GM19025 (cell line): ENCODE data around the gene NOP56.
"Not testable (repeated sequence)": the region's sequence is repeated elsewhere in the genome, so short reads cannot be mapped to it uniquely, and the experiment has no call there.

Experiments
- ATAC-seq: cut with Tn5 transposase; IDR thresholded peaks from one replicate; pipeline ENCODE4 v1.9.1; 2021; ENCODE audit warnings: mild to moderate bottlenecking, low read depth, moderate library complexity; ENCODE audit not compliant: unreplicated experiment

NOP56 gene

DNA sequence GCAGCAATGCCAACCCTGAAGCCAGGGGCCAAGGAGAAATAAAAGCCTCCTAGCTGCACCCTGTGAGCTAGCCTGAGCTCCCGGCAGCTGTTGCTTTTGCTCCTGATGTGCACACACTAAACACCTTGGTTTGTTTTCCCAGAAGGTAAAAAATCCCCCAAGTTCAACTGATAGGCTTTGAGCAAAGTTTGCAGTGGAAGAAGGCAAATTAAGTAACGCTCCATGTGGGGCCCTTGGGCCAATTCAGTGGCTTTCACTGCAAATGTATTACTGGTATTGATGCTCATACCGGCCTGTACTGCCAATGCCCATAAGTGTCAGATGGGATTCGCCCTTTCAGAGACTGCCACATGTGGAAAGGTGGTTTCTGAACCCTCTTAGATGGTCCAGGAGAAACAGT, 21.0 kb downstream of the NOP56 start:
- no peak for ATAC-seq

DNA sequence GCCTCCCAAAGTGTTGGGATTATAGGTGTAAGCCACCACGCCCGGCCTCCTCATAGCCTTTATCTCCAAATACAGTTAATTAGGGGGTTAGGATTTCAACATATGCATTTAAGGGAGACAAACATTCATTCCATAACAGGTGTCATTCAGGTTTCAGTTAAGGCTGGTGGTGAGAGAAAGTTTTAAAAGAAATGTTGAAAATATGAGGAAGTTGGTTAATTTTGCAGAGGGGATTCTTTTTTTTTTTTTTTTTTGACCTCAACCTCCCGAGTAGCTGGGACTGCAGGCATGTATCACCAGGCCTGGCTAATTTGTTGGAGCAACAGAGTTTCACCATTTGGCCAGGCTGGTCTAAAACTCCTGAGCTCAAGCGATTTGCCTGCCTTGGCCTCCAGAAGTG, 27.6 kb downstream of the NOP56 start:
- no peak for ATAC-seq

DNA sequence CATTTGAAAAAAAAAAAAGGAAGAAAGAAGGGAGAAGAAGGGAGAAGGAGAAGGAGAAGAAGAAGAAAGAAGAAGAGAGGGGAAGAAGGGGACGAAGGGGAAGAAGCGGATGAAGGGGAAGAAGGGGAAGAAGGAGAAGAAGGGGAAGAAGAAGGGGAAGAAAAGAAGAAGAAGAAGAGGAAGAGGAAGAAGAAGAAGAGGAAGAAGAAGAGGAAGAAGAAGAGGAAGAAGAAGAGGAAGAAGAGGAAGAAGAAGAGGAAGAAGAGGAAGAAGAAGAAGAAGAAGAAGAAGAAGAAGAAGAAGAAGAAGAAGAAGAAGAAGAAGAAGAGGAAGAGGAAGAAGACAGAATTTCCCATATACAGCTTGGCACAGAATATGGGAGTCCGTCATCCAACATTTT, 29.6 kb downstream of the NOP56 start:
- ATAC-seq = not testable (repeated sequence)

DNA sequence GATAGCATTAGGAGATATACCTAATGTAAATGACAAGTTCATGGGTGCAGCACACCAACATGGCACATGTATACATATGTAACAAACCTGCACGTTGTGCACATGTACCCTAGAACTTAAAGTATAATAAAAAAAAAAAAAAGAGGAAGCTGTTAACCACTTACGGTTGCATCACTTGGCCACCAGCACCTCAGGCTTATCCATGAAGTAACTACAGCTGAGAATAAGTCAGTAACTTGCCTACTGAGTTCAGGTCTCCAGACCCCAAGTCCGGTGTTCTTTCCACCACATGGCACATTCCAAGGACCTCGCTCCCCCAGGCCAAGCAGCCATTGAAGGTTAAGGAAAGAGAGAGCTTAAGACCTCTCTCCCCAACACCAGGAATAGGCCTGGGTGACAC, 32.4 kb downstream of the NOP56 start:
- not testable (repeated sequence) for ATAC-seq

DNA sequence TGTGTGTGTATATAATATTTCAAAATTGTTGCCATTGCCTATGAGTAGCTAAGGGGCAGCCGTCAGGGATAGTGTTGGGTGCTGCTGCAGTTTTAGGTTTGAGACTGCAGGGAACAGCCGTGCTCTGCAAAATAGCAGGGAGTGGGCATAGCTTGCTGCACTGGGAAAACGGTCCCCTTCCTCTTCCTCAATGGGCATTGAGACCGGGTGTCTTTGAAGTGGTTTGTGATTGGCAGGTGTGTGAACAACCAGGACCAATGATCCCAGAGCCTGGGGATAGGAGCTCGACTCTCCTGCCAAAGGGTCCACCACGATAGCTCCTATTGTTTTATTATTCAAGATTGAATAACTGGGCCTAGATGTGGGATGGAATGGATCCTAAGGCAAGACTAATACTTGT, 35.1 kb downstream of the NOP56 start:
- ATAC-seq = no peak

DNA sequence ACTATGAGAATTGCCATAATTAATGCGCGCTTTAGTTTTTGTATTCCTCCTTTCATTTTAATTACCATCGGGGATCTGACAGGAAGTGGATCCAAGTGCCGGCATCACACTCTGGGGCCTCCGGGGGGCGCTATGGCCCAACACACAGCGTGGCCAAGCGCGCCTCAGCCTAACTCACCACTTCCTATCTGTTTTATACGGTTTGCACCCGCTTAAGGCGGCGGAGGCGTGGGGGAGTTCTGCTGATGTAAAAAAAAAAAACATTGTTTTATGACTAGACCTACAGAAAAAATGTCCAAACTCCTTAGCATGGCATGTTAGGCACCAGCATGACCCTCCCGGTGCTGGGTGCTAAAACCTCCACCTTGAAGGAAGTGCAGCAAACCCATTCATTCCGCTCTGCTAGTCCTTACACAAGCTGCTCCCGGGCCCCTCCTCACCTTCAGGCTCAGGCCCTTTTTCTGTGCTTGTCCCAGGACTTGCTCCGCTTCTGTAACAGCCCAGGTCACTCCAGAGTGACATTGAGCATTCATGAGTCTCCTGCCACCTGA, 35.7 kb downstream of the NOP56 start:
- no peak for ATAC-seq

DNA sequence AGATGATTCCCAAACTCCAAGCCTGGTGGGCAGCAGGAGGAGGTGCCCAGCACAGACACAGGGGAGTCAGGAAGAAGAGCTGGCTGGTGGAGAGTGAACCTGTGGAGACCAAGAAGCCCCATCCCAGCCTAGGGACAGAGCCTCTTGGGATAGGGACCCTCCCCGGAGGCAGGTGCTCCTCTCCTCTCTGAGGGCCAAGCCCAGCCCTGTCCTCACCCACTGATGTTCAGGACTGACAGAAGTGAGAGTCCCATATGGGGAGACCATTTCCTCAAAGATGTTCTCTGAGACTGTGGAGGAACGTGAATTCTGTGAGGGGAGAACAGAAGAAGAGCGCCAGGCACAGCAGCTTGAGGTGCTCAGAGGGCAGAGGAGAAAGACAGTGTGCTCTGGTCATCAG, 37.8 kb downstream of the NOP56 start:
- ATAC-seq = no peak

DNA sequence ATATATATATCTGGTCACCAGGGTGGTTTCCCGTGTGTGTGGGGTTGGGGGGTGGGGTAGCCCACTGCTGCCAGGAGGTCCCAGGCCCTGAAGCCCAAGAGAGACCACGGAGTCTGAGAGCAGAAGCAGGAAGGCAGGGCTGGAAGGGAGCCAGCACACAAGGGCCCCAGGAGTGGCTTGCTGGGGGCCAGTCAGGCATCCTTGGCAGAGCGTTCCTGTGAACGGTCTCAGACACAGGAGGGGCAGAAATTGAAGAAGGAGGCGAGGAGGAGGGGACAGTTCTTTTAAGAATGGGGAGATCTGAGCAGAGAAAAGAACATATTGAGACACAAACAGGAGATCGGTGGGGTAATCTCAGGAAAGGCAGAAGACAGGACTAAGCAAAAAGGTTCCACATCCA, 38.3 kb downstream of the NOP56 start:
- ATAC-seq = no peak

DNA sequence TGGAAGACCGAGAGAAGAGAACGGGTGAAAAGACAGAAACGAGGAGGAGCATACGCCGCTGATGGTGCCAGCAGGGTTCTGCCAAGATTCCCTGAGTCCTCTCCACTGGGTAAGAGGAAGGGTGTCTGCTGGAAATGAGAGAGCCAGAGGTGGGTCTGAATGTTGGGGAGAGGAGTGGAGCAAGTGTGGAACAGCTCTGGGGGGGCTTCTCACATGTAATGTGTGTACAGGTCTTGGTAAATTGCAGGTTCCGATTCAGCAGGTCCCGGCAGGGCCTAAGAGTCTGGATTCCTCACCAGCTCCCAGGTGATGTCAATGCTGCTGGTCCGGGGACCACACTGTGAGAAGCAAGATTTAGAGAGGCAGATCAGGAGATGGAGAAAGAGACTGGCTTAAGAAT, 38.7 kb downstream of the NOP56 start:
- ATAC-seq = no peak

DNA sequence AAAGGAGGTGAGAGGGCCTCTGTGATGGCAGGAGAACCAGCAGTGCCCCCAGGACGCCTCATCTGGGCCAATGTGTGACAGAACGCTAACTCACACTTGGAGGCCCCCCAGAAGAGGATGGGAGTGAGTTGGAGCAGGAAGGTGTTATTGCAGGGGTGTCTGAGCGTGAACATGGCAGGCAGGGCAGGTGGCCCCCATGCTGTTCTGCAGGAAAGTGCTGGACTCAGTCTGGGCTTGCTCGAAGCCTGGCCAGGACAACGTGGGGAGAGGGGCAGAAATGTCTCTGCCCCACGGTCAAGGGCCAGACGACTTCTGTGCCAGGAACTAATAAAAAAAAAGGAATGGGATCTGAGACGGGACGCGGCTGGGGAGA, 39.2 kb downstream of the NOP56 start:
- ATAC-seq = no peak

DNA sequence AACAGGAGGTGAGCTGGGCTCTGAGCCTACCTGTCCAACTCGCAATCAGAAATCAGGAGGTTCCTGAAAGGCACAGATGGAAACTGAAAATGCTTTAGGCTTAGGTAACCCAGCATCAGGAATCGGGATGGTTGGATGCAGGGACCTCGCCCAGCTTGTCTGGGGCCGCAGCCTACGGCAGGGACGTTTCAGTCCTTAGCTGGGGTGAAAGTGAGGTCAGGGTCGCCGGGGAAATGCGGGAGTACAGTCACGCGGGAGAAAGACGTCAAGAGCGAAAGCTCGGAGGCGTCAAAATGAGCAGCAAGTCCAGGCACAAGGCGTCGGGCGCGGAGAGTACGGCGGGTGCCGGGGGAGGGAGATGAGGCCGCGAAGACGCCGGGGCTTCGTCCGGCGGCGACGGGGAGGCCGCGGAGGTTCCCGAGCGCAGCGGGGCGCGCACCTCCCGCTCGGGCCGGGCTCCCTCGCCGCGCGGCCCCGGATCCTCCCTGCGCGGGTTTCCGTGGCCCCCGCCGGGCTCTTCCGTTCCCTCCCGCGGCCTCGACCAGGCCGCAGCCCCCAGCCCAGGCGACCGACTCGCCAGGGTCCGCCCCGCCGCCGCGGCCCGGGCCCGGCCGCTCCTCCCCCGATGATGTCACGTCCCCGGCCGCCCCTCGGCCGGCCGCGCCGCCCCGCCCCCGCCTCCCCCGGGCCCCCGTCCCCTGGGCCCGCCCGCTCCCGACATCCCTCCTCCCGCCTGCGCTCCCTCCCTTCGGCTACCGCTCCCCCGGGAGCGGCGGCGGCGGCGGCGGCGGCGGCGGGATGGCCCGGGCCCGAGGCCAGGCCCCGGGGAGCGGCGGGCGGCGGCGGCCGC, 39.8 kb downstream of the NOP56 start, which contains the start of gene EBF4:
TSS of gene EBF4 (plus strand) at position 745 of the 850 bp plus-strand sequence. CDS start 866 bp downstream, outside the sequence.
- no peak for ATAC-seq

DNA sequence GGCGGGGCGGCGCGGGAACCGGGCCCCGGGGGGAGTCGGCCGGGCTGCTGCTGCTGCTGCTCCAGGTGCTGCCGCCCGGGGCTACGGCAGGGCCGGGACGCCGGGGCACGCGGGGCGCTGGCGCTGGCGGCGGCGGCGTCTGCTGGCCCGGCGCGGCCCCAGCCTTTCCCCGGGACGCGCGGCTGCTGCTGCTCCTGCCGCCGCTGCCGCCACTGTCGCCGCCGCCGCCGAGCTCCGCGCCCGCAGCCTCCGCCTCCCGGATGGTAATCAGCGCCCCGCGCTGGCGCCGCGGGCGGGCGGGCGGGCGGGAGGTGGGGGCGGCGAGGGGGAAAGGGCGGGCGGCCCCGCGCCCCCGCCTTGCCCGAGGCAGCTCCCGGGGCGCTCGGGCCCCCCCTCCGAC, 40.5 kb downstream of the NOP56 start:
- no peak for ATAC-seq

DNA sequence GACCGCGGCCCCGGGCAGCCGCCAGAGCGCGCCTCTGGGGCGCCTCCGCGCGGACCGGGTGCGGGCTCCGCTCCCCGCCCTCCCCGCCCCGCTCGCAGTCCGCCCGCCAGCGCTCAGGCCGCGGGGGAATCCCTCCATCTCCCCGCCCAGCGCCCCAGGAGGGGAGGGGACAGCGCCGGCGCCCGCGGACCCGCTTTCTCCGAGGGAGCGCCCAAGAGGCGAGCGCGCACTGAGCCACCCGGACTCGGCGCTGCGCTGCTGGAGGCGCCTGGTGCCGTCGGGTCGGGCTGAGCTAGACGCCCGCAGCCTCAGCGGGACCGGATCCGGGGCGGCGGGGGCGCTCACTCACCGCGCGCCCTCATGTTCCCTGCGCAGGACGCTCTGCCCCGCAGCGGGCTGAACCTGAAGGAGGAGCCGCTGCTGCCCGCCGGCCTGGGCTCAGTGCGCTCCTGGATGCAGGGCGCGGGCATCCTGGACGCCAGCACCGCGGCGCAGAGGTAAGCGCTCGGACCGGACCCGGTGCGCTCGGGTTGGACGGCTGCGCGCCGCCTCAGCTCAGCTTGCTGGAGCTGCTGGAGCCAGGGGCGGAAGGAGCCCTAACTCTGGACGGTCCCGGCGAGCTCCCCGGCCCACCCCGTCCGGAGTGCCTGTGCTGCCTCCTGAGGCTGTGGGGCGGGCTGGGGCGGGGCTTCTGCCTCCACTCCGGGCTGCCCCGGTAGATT, 41.0 kb downstream of the NOP56 start:
- no peak for ATAC-seq

DNA sequence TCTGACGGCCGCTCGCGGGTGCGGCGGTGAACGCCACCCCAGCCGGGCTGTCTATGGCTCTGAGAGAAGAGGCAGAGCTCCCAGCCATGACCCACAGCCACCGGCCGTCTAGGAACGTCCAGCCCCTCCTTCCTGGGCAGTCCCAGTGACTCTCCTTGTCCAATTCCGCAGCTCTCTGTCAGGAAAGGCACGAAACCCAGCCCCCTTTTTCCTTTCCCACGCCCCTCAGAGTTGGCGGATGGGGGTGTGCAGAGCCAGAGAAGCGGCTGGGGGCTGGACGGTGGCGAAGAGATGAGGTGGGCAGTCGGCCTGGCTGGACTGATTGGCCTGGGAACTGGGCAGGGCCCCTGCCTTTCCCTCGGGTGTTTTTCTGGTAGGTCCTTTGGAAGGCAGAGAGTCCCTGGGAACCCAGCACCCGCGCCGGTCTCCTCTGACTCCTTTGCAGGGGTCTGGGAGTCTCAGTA, 41.6 kb downstream of the NOP56 start:
- ATAC-seq = no peak

DNA sequence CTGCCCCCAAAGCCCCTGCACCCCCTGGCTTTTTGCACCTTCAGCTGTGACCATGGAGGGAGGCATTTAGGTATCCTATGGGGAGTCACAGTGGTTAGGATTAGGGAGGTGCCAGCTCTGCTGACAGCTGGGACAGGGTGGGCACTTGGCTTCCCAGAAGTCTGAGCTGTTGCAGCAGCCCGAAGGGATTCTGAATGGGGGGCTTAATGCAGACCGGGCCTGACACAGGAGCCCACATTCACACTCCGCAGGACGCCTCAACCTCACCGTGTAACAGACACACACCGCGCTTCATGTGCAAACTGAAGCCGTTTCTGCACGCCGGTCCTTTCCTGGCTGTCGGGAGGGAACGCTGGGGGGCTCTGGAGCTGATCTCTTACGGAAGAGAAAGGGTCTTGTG, 42.1 kb downstream of the NOP56 start:
- no peak for ATAC-seq

DNA sequence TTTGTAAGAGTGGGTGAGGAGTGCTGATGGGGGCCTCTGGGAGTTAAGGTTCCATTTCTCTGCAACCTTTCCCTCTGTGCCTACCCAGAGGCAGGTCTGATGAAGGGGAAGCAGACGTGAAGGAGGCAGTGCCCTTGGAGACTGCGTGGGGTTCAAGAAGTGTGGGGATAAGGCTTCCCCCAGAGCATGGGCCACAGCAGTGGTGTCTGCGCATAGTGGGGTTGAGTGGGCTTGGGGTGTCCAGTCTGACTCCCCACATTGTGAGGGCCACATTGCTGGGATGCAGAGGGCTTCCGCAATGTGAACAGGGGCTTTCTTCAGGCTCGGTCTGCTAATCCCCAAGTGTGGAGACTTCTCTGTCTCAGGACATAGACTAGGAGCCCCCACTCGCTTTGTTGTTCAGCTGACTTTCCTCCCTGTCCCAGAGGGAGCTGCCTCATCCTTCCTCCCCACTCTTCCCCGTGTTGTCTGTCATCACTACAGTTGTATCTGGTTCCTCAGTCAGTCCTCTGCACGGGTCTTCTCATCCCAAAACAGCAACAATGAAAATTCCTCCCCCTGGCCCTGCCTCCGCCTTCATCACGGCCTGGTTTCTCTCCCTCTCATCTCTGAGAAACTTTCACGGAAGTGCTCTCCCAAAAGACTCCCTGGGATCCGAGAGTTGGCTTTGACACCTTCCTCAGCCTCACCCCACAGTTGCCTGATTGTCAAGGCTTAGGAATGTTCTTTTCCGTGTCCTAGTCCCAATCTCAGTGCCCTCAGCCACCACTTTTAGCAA, 43.0 kb downstream of the NOP56 start:
- ATAC-seq = no peak

DNA sequence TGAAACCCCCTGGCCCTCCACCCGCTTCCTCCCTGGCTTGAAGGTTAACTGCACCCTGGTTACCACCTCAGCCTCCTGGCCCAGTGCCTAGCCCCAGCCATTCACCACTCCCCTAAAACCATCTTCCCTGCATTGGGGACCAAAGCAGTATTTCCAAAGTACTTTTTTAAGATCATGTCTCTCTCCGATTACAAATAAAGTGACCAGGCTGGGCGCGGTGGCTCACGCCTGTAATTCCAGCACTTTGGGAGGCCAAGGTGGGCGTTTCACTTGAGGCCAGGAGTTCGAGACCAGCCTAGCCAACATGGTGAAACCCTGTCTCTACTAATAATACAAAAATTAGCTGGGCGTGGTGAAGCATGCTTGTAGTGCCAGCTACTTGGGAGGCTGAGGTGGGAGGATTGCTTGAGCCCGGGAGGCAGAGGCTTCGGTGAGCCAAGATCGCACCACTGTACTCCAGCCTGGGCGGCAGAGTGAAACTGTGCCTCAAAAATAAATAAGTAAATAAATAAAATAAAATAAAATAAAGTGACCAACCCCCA, 43.6 kb downstream of the NOP56 start:
- not testable (repeated sequence) for ATAC-seq

DNA sequence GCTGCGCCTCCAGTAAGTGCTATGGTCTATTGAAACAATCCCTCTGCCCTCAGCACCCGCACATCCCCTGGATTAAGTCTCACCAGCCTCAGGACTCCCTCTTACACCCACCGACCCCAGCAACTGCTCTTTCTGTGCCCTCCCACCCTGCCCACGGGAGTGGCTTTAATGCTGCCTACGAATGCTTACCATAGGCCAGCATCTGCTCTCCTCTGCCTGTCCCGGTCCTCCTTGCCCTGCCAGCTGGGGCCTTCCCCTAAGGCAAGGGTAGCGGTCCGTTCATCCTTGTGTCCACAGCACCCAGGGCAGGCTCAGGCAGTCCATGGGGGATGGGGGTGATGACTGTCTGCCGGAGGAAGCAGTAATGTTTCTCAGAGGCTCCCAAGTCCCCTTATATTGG, 44.2 kb downstream of the NOP56 start:
- no peak for ATAC-seq

DNA sequence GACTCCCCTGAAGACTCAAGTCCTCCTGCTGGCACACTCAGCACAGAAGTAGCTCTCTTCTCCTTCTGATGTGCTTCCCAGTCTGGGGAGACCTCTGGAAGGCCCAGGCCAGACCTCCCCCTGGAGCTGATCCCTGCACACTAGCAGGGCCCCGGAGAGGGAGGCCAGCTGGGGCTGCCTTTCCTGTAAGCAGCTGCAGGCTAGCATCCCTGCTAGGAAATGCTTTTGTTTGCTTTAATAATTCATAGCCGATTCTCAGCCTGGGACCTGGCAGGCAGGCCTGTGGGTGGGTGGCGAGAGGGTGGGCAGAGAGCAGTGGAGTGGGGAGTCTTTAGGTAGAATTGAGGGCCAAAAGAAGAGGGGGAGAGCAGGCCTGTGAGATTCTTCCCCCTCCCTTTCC, 45.3 kb downstream of the NOP56 start:
- no peak for ATAC-seq

DNA sequence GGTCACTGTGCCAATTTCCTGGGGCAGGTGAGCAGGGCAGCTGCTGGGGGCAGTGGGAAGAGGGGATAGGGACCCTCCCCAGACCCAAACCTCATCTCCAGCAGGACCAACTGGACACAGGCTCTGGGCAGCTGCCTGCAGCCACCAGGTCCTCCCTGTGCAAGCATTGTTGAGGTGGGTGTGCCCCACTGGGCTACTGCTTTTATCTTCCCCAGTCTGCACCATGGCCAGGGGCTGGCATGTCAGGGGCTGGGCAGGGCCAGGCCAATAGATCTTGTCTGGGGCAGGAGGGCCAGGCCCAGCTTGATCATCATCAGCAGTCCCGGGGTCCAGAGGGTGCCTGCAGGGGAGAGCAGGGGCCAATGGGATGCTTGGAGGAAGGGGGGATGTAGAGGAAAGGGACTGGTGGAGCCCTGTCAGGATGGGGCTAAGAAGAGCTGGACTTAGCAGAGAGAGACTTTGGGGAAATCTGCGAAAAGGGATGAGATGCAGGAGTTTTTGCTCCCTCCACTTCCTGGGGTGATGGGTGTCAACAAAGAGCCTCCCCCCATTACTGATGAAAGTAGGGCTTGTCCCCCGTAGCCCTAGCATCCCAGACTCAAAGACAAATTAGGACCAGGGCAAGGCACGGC, 45.9 kb downstream of the NOP56 start:
- no peak for ATAC-seq
